IPS DF 6.9 (cell line): ENCODE measurements around the gene PLEKHA5.

ENCODE experiments used
- DNase-seq: peaks from one replicate; pipeline ENCODE4 v3.0.0-alpha.2; 2013; ENCODE audit warnings: low read depth, low spot score
- H3K27ac ChIP-seq: one replicate; pipeline ENCODE4 v1.5.1; 2013; ENCODE audit warnings: low read length, control low read depth
- H3K27me3 ChIP-seq: 2 replicates; pipeline ENCODE4 v1.6.1; 2013; ENCODE audit warnings: mild to moderate bottlenecking, low read length; ENCODE audit not compliant: control insufficient read depth, insufficient read depth
- H3K36me3 ChIP-seq: 2 replicates; pipeline ENCODE4 v1.6.1; 2013; ENCODE audit warnings: low read length; ENCODE audit not compliant: control insufficient read depth, insufficient read depth
- H3K4me1 ChIP-seq: 2 replicates; pipeline ENCODE4 v1.6.1; 2013; ENCODE audit warnings: low read length; ENCODE audit not compliant: control insufficient read depth, insufficient read depth
- H3K4me3 ChIP-seq: 2 replicates; pipeline ENCODE4 v1.5.1; 2013; ENCODE audit warnings: mild to moderate bottlenecking, low read length
- H3K9me3 ChIP-seq: 2 replicates; pipeline ENCODE4 v1.6.1; 2013; ENCODE audit warnings: low read length, inconsistent platforms; ENCODE audit not compliant: control insufficient read depth, insufficient read depth
- WGBS: extraction: QIAGEN DNeasy Blood & Tissue Kit; methylation state at CpG from one replicate; pipeline ENCODE4 v1.1.7; 2013; ENCODE audit warnings: mixed read lengths, missing lambda C conversion rate; ENCODE audit not compliant: insufficient read length, insufficient coverage; 5-methylcytosine and 5-hydroxymethylcytosine counted together

PLEKHA5 gene

GRCh38 chr12:19129122-19129485, 429 bp upstream of the PLEKHA5 start:
- H3K36me3 ChIP-seq = no peaks in the 10 kb centered on the region; the same call in 1 of the 2 replicates
- no peak overlapping the region for H3K27ac ChIP-seq
- H3K9me3 ChIP-seq = no peaks in the 10 kb centered on the region; the same call in 1 of the 2 replicates
- peak overlapping the region; percentile 25; the same call in 1 of the 2 replicates for H3K4me3 ChIP-seq
- WGBS = no CpG with 5 or more reads among the region's 12 CpGs
- no peaks in the 10 kb centered on the region for H3K27me3 ChIP-seq
- H3K4me1 ChIP-seq = no peaks in the 10 kb centered on the region
- DNase-seq = no peak

GRCh38 chr12:19130224-19131024, 891 bp downstream of the PLEKHA5 start:
- Histone ChIP-seq H3K4me3 (peak overlapping the region; percentile 91), H3K36me3 (no peaks in the 10 kb centered on the region; the same call in 1 of the 2 replicates), H3K9me3 (no peaks in the 10 kb centered on the region; the same call in 1 of the 2 replicates), H3K27me3 (no peaks in the 10 kb centered on the region), H3K27ac (no peak overlapping the region), H3K4me1 (no peaks in the 10 kb centered on the region)
- WGBS = no CpG with 5 or more reads among the region's 61 CpGs
- no peak for DNase-seq

- no peak overlapping the region for H3K27ac ChIP-seq
- no peaks in the 10 kb centered on the region for H3K27me3 ChIP-seq
- H3K4me3 ChIP-seq = peak overlapping the region; percentile 91; the same call in 1 of the 2 replicates
- H3K36me3 ChIP-seq = no peaks in the 10 kb centered on the region; the same call in 1 of the 2 replicates
- DNase-seq = no peak
- H3K9me3 ChIP-seq = no peaks in the 10 kb centered on the region; the same call in 1 of the 2 replicates
- no CpG with 5 or more reads among the region's 7 CpGs for WGBS
- H3K4me1 ChIP-seq = no peaks in the 10 kb centered on the region
Measured at GRCh38 chr12:19131025-19131444, 1.5 kb downstream of the PLEKHA5 start.

GRCh38 chr12:19138551-19138950, 9.0 kb downstream of the PLEKHA5 start:
- Histone ChIP-seq H3K27ac (no peak overlapping the region), H3K9me3 (no peaks in the 10 kb centered on the region), H3K36me3 (no peaks in the 10 kb centered on the region; the same call in 1 of the 2 replicates), H3K4me3 (no peak overlapping the region), H3K4me1 (no peaks in the 10 kb centered on the region; the same call in 1 of the 2 replicates), H3K27me3 (no peaks in the 10 kb centered on the region)
- WGBS = 100% methylated on average over 1 of the region's 4 CpGs
- no peak for DNase-seq

GRCh38 chr12:19138956-19139355, 9.4 kb downstream of the PLEKHA5 start:
- H3K36me3 ChIP-seq = no peaks in the 10 kb centered on the region; the same call in 1 of the 2 replicates
- no peaks in the 10 kb centered on the region for H3K9me3 ChIP-seq
- H3K4me1 ChIP-seq = no peaks in the 10 kb centered on the region; the same call in 1 of the 2 replicates
- H3K4me3 ChIP-seq = no peak overlapping the region
- DNase-seq = no peak
- H3K27ac ChIP-seq = no peak overlapping the region
- H3K27me3 ChIP-seq = no peaks in the 10 kb centered on the region
- WGBS = no CpG with 5 or more reads among the region's 3 CpGs

- Histone ChIP-seq H3K27me3 (no peaks in the 10 kb centered on the region), H3K9me3 (no peaks in the 10 kb centered on the region), H3K36me3 (no peaks in the 10 kb centered on the region; the same call in 1 of the 2 replicates), H3K4me1 (no peaks in the 10 kb centered on the region; the same call in 1 of the 2 replicates), H3K4me3 (no peak overlapping the region), H3K27ac (no peak overlapping the region)
- no peak for DNase-seq
- WGBS = no CpG with 5 or more reads among the region's 3 CpGs
Measured at GRCh38 chr12:19139615-19140194, 10.2 kb downstream of the PLEKHA5 start.

- no peaks in the 10 kb centered on the region; the same call in 1 of the 2 replicates for H3K36me3 ChIP-seq
- H3K9me3 ChIP-seq = no peaks in the 10 kb centered on the region
- WGBS = no CpG with 5 or more reads among the region's 8 CpGs
- H3K27ac ChIP-seq = no peak overlapping the region
- no peaks in the 10 kb centered on the region for H3K27me3 ChIP-seq
- H3K4me1 ChIP-seq = no peaks in the 10 kb centered on the region; the same call in 1 of the 2 replicates
- H3K4me3 ChIP-seq = no peak overlapping the region
- DNase-seq = no peak
Measured at GRCh38 chr12:19140381-19141236, 11.1 kb downstream of the PLEKHA5 start.

- no peak for DNase-seq
- Histone ChIP-seq H3K36me3 (no peaks in the 10 kb centered on the region; the same call in 1 of the 2 replicates), H3K27me3 (no peaks in the 10 kb centered on the region), H3K9me3 (no peaks in the 10 kb centered on the region), H3K4me3 (no peak overlapping the region), H3K27ac (no peak overlapping the region), H3K4me1 (no peaks in the 10 kb centered on the region; the same call in 1 of the 2 replicates)
- no CpG with 5 or more reads among the region's 2 CpGs for WGBS
Measured at GRCh38 chr12:19142499-19142898, 13.0 kb downstream of the PLEKHA5 start.

- H3K27me3 ChIP-seq = no peaks in the 10 kb centered on the region
Measured at GRCh38 chr12:19144287-19144686, 14.8 kb downstream of the PLEKHA5 start.

GRCh38 chr12:19144985-19145384, 15.5 kb downstream of the PLEKHA5 start:
- WGBS = no CpG with 5 or more reads among the region's 2 CpGs
- Histone ChIP-seq H3K36me3 (no peaks in the 10 kb centered on the region; the same call in 1 of the 2 replicates), H3K4me1 (no peaks in the 10 kb centered on the region; the same call in 1 of the 2 replicates), H3K27ac (no peak overlapping the region), H3K9me3 (no peaks in the 10 kb centered on the region), H3K4me3 (no peak overlapping the region), H3K27me3 (no peaks in the 10 kb centered on the region)
- no peak for DNase-seq

More at GRCh38 chr12:19144287-19144686, 14.8 kb downstream of the PLEKHA5 start:
- no peak overlapping the region for H3K27ac ChIP-seq
- no CpG with 5 or more reads among the region's 6 CpGs for WGBS
- no peak overlapping the region for H3K4me3 ChIP-seq
- H3K9me3 ChIP-seq = no peaks in the 10 kb centered on the region
- no peaks in the 10 kb centered on the region; the same call in 1 of the 2 replicates for H3K4me1 ChIP-seq
- no peak for DNase-seq
- no peaks in the 10 kb centered on the region; the same call in 1 of the 2 replicates for H3K36me3 ChIP-seq
